AG04450 (cell line): ENCODE data around the gene DPP9. TPM values are rescaled to one million over a fixed set of nuclear protein-coding genes. Genes with fewer than 3 reads are reported as not detected.
"Not testable (repeated sequence)": the region's sequence is repeated elsewhere in the genome, so short reads cannot be mapped to it uniquely, and the experiment has no call there.

Source experiments
- CTCF ChIA-PET: fragments of 300-600, 350-600 bp; formaldehyde crosslinking; extraction: SDS; loops from one replicate; lab custom pipeline; 2022; ENCODE audit warnings: antibody characterized with exemption, inconsistent platforms; lab: Charles Lee
- POLR2A ChIA-PET: fragments of 350-600 bp; formaldehyde crosslinking; extraction: SDS; loops from one replicate; lab custom pipeline; 2021; ENCODE audit warnings: antibody characterized with exemption, inconsistent platforms; lab: Yijun Ruan, JAX
- DNase-seq: peaks from one replicate; pipeline ENCODE4 v3.0.0-alpha.2; 2011; ENCODE audit warnings: low read depth, low spot score
- H3K27ac ChIP-seq: one replicate; pipeline ENCODE4 v1.5.1; 2012; ENCODE audit warnings: low read depth, low read length, control low read depth
- H3K27me3 ChIP-seq: one replicate; pipeline ENCODE4 v1.6.0; 2012; ENCODE audit warnings: low read length; ENCODE audit not compliant: control insufficient read depth, insufficient read depth
- H3K4me3 ChIP-seq: 2 replicates; pipeline ENCODE4 v1.5.1; 2011; ENCODE audit warnings: mild to moderate bottlenecking, low read depth, low read length, control low read depth
- H3K9me3 ChIP-seq: 2 replicates; pipeline ENCODE4 v1.5.1; 2012; ENCODE audit warnings: low read length; ENCODE audit not compliant: control insufficient read depth, insufficient read depth
- polyA plus RNA-seq: library from polyadenylated mRNA; depleted of rRNA; stranded (reverse); fragments of >200 nt; gene quantifications from 2 replicates; pipeline ENCODE4 v1.2.3, GENCODE V29; 2011
- TF ChIP-seq, protein P1 (sequence below): IDR thresholded peaks from 2 replicates; pipeline ENCODE4 v1.5.1; 2011; ENCODE audit warnings: low read depth, low read length, control low read depth, inconsistent platforms

DPP9 gene
- polyA plus RNA-seq, 1 experiment: 5.6 TPM

- no peak overlapping the region for H3K4me3 ChIP-seq
- TF ChIP-seq, protein P1, sequence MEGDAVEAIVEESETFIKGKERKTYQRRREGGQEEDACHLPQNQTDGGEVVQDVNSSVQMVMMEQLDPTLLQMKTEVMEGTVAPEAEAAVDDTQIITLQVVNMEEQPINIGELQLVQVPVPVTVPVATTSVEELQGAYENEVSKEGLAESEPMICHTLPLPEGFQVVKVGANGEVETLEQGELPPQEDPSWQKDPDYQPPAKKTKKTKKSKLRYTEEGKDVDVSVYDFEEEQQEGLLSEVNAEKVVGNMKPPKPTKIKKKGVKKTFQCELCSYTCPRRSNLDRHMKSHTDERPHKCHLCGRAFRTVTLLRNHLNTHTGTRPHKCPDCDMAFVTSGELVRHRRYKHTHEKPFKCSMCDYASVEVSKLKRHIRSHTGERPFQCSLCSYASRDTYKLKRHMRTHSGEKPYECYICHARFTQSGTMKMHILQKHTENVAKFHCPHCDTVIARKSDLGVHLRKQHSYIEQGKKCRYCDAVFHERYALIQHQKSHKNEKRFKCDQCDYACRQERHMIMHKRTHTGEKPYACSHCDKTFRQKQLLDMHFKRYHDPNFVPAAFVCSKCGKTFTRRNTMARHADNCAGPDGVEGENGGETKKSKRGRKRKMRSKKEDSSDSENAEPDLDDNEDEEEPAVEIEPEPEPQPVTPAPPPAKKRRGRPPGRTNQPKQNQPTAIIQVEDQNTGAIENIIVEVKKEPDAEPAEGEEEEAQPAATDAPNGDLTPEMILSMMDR: no peak
- peaks cover 10% of the 10 kb centered on the region for H3K27me3 ChIP-seq
- H3K9me3 ChIP-seq: peaks cover 4% of the 10 kb centered on the region; the same call in 1 of the 2 replicates
- POLR2A ChIA-PET: no interaction called here
- no peak for DNase-seq
- CTCF ChIA-PET: interaction anchor here (0.6 kb wide), 1 partner anchor 17 kb away, joined by 3 read pairs; no protein-coding TSS in a partner anchor
- no peak overlapping the region for H3K27ac ChIP-seq
Measured at GRCh38 chr19:4748185-4748584, 24.5 kb upstream of the DPP9 start.

DNA sequence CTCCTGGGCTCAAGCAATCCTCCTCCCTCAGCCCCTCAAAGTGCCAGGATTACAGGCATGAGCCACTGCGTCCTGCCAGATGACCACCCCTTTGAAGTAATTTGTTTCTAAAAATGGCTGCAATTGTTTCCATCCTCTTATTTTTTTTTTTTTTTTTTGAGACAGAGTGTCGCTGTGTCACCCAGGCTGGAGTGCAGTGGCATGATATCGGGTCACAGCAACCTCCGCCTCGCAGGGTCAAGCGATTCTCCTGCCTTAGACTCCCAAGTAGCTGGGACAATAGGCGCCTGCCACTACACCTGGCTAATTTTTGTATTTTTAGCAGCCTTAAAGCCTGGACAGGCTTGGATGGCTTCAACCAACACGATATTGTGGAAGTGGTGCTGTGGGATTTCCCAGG is 22.3 kb upstream of the DPP9 start:
- TF ChIP-seq, protein P1: no peak
- DNase-seq: no peak
- peaks cover 13% of the 10 kb centered on the region for H3K27me3 ChIP-seq
- no peak overlapping the region for H3K27ac ChIP-seq
- H3K9me3 ChIP-seq: peaks cover 4% of the 10 kb centered on the region; the same call in 1 of the 2 replicates
- POLR2A ChIA-PET: interaction anchor here (0.7 kb wide), 1 partner anchor 37 kb away, joined by 9 read pairs; no protein-coding TSS in a partner anchor
- H3K4me3 ChIP-seq: no peak overlapping the region
- CTCF ChIA-PET: interaction anchor here (1.8 kb wide), 1 partner anchor 45 kb away, joined by 5 read pairs; the partner anchor contains the start of gene FEM1A

- H3K27me3 ChIP-seq: peaks cover 13% of the 10 kb centered on the region
- DNase-seq, H3K27ac ChIP-seq, POLR2A ChIA-PET, H3K4me3 ChIP-seq, H3K9me3 ChIP-seq: not testable (repeated sequence)
- CTCF ChIA-PET: interaction anchor here (1.0 kb wide), 1 partner anchor 14 kb away, joined by 4 read pairs; no protein-coding TSS in a partner anchor
Measured at GRCh38 chr19:4745175-4745574, 21.5 kb upstream of the DPP9 start.

GRCh38 chr19:4744451-4745174 is 21.0 kb upstream of the DPP9 start:
- Histone ChIP-seq H3K9me3 (peaks cover 4% of the 10 kb centered on the region; the same call in 1 of the 2 replicates), H3K27ac (peak overlapping the region; percentile 21), H3K4me3 (no peak overlapping the region), H3K27me3 (peaks cover 13% of the 10 kb centered on the region)
- TF ChIP-seq, protein P1: no peak
- peak; percentile 73 for DNase-seq
- POLR2A ChIA-PET: no interaction called here
- CTCF ChIA-PET: interaction anchor here (1.0 kb wide), 1 partner anchor 13 kb away, joined by 4 read pairs; no protein-coding TSS in a partner anchor

- ChIA-PET POLR2A (interaction anchor here (0.6 kb wide), 1 partner anchor 551 kb away, joined by 3 read pairs; no protein-coding TSS in a partner anchor), CTCF (interaction anchor here (0.6 to 1.0 kb wide), 3 partner anchors 48 to 948 kb away, joined by 3 to 4 read pairs (median 3); partner anchors contain the start of gene FEM1A)
- Histone ChIP-seq H3K27me3 (peaks cover 6% of the 10 kb centered on the region), H3K27ac (no peak overlapping the region), H3K9me3 (no peaks in the 10 kb centered on the region), H3K4me3 (no peak overlapping the region)
- TF ChIP-seq, protein P1: no peak
- no peak for DNase-seq
Measured at GRCh38 chr19:4742723-4743646, 19.3 kb upstream of the DPP9 start.
